OCI-M1 (cell line): ENCODE results near the gene IKZF1.
A peak's percentile ranks its signal among the peaks of the same experiment; 100 is the strongest.

Source experiments
- DNase-seq: peaks from one replicate; lab custom pipeline; 2025; lab: John Stamatoyannopoulos, UW

IKZF1 gene

GRCh38 chr7:50355817-50356178, 51.3 kb downstream of the IKZF1 start:
- DNase-seq = peak; percentile 84

DNA sequence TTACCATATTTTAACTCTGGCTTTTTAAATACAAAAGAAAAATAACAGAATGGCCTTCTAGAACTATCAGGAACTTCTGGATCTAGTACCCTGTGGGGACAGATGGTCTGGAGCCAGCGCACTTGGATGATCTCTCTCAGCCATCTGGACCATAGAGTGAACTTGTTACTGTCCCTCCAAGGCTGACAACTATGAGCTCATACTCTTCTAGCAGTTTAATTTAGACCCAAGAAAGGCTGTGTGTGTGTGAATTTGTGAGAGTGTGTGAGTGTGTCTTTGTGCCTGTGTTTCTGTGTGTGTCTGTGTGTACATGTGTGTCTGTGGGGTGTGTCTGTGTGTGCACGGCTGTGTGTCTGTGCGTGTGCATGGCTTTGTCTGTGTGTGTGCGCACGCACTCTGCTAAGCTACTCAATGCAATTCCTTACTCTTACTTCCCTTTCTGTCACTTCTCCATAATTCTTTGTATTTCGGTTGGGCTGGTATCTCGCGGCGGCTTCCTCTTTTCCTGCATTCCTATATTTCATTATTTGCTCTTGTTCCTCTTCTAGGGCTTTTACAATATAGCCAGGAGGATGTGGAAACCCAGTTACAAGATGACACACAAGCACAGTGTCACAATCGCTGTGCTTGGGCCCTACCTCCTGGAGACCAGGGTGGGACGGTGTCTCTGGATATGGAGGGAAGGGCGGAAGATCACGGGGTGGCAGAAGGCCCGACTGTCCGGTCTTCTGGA, 51.9 kb downstream of the IKZF1 start:
- peak; percentile 84 for DNase-seq

DNA sequence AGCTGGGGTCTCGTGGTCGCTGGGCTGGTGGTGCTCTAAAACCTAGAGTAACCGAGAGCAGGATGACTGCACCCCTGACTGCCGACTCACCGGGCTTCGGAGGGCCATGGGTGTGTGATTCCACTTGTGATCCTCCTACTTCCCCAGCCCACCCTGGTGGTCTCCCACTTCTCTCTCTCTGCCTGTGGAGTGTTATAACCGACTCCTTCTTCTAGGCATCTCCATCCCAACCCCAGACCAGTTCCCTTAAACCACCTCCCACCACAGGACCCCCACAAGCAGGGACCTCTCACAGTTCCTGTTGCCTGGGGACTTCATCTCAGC, 52.4 kb downstream of the IKZF1 start:
- DNase-seq = no peak

DNA sequence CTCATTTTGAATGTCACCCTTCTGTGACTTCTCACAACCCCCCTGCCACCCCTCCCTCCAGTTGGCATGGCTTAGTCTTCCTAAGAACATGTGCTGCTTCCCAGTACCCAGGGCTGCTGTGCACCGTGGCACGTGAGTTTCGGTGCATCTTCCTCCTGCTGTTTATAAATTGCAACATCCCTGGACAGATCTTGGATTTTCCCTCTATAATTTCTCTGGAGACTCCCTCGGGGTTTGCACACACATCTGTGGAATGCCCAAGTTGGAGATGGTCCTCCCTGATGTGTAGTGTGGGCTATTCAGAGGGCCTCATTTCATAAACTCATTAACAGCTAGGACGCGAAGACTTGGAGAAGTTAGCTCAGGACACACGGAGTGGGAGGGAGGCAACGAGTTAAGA, 52.9 kb downstream of the IKZF1 start:
- no peak for DNase-seq

GRCh38 chr7:50358041-50358705, 53.7 kb downstream of the IKZF1 start:
- DNase-seq = no peak

DNA sequence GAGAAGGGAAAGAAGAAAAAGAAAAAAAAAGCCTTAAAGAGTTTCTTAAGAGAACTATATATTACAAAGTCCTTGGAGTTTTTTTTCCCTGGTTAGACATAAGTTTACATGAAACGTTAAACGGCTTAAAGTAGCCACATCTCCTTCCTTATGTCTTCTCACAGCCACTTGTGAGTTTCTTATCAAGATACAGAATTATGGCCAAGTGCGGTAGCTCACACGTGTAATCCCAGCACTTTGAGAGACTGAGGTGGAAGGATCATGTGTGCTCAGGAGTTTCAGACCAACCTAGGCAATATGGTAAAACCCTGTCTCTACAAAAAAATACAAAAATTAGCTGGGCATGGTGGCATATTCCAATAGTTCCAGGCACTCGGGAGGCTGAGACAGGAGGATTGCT, 54.3 kb downstream of the IKZF1 start:
- DNase-seq = no peak

DNA sequence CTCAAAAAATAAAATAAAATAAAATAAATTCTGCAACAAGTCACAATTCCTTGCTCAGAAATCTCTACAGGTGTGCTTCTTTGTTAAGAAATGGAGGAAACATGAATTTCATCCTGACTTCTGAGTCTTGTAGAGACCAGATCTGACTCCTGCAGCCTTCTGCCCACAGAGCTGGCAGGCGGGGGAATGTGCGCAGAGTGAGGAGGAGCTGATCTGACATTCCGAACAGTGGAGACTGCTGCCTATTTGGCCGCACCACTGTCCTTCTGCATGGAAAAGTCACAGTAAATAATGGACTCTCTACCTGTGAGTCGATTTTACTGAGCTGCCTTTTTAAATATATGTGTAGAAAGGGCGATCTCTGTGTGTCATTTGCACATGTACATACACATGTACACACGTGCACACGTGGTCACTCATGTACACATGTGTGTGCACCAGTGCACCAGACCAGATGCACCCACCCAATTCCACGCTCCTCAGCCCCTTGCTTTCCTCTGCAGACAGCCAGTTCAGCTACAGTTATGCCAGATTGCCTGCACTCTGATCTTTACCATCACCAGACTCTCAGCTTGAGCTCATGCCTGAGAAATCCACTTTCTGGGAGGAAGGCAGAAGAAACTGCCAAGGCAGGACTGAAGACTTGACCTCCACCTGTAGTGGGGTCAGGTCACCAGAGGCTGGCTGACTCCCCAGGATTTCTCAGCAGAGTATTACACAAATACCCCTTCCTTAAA, 54.9 kb downstream of the IKZF1 start:
- DNase-seq = no peak

DNA sequence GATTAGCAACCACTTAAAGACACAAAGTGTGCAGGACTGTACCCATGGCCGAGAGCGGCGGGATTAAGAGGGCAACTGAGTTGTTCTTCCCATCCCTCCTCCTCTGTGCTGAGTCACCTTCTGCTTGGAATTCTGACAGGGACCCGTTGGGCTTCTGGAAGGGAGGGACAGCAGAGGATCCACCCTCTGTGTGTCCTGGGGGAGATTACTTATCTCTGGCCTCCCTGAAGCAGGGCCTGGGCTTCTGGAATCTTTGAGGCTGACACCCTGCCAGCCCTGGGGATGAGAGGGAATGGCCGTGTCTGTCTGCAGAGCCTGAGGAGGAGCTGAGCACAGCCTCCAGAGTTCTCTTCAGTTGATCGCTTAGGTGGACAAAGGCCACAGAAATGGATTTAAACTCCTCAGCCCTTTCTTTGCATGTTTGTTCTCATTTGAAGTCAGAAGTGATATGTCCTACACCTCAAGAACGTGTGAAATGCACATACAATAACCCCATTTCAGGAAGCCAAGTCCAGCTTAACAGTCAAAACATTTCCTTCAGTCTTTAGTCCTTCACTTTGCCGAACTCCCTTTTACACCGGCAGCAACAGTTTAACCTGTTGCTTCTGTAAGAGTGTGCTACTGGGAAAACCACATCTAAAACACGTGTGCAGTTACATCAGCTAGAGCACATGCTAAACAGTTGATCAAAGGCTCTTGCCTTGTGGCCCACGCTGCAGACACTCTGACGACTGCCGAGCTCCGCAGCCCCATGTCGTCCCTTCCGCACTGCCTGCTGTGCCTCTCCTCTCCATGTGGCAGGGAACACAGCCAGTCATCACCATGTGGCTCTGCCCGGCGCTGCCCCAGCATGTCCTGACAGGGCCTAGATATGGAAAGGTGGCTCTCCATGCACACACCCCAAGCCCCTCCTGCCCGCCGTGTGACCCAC, 55.7 kb downstream of the IKZF1 start:
- DNase-seq = peak; percentile 27

GRCh38 chr7:50362142-50362541, 57.6 kb downstream of the IKZF1 start:
- no peak for DNase-seq

- no peak for DNase-seq
Observed at GRCh38 chr7:50362712-50363282, 58.3 kb downstream of the IKZF1 start.

DNA sequence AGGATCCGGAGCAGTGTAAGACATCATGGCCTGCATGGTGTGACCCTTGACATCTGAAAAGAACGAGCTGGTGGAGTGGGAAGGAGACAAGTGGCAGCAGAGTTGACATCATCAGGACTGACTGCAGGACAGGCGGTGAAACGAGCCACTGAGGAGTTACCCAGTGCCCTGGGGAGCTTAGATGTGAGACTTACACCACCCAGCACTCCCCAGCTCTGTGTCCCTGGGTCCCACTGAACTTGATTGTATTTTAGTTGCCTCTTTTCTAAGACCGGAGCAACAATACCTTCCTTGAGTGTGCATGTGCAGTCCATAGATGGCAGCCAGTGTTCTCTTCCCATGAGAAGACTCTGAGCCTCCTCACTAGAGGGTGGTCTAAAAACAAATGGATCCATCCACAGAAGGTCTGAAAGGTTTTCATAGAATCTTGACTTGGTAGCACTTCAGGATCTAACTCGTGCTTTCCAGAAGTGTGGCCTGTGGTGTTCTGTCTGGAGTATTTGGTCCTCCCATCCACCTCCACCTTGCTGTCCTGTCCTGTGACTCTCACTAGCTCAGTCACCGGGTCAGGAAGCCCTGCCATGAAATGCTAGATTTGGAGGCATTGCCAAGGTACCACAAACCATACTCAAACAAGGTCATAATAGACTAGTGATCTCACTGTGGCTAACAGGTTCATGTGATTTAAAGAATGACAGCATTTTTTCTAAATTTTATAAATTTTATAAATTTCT, 59.0 kb downstream of the IKZF1 start:
- no peak for DNase-seq

DNA sequence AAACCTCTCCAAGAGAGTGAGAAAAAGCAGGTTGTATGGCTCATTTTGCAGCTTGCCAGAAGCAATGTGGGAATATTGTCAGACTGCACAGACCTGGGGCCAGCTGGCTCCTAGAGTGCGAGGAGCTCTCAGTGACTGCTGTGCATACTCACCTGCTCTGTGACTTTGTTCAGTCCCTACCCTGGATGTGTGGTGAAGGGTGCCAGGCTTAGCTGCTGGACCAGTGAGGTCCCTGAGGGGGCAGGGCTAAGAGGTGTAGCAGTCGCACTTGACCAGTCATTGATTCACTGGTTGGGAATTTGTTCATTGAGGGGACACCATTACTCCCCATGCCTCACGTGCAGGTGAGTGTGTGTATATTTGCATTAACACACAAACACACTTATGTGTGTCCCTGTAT, 60.1 kb downstream of the IKZF1 start:
- DNase-seq = no peak

DNA sequence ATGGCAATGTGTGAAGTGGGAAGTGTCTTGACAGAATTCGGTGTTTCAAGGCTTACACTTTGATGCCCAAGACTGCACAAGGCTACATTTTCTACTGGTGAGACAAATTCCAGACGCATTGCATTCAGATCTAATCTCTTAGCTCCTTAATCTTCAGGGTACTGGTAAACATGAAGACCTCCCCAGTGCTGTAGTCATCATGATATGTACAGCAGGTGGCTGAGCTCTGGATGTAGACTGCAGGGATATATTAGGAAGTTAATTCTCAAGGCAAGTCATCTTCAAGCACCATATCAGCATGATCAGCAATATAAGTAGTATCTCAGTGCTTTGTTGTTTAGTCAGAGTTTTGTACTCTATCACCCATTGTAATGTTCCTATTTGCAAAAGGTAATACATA, 61.8 kb downstream of the IKZF1 start:
- DNase-seq = no peak

DNA sequence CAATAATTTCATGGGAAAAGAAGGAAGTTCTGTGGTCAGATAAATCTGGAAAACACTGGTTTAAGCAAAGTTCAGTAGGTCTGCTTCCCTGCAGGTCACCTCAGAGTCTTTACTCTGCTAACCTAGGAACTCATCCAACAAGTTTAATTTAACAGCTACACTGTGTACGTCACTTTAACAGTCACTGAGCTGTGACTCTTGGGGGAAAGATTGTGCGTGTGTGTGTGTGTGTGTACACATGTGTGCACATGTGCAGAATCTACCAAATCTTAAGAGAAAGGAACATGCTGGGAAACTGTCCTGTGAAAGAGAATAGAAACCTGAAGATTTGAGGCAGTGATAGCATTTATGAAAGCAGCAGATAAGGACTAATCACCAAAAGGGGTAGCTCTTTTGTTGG, 62.6 kb downstream of the IKZF1 start:
- no peak for DNase-seq

DNA sequence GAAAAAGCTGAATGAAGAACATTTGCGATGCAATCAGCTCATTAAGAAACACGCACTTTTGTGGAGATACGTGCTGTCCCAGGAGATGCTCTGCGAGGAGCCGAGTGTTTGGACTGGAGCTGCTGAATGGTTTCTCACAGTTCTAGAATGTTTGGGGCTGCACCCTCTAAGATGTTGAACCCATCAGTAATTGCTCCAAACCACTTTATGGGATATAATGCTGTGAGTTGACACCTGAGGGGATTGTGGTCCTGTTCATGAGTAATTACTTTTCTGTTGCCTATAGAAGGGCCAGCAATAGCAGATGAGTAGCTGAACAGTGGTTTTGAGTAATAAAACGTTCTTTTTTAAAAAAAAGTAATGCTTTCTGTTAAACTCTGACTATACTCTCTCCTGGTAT, 63.1 kb downstream of the IKZF1 start:
- DNase-seq = no peak

GRCh38 chr7:50368366-50368765, 63.9 kb downstream of the IKZF1 start:
- no peak for DNase-seq

GRCh38 chr7:50369143-50370026, 64.9 kb downstream of the IKZF1 start:
- DNase-seq = peak; percentile 79

GRCh38 chr7:50370884-50371283, 66.4 kb downstream of the IKZF1 start:
- DNase-seq = no peak

DNA sequence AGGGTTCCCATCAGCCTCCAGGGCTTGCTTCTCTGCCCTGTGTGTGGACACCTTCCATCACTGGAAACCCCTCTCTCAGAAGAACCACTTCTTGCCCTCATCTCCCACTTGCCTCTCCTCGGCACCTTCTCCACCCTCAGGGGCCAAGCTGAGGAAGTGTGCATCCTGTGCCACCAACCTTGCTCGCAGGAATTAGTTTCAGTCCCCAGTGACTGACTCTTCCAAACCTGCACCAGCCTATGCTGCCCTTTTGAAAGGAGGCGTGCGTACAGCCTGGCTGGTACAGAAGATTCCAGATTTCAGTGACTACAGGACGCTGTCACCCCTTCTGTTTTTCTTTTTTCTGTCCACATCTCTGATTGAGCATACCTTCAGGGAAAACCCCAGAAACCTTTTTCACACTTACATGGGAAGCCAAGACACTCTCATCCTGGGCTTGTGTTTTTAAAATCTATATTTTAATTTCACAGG, 67.1 kb downstream of the IKZF1 start:
- no peak for DNase-seq

- DNase-seq = no peak
Observed at GRCh38 chr7:50372923-50373322, 68.4 kb downstream of the IKZF1 start.
